GM19328 (cell line): ENCODE measurements around the gene NAA15.
"Not testable (repeated sequence)": the region's sequence is repeated elsewhere in the genome, so short reads cannot be mapped to it uniquely, and the experiment has no call there.

Source experiments
- ATAC-seq: cut with Tn5 transposase; IDR thresholded peaks from one replicate; pipeline ENCODE4 v1.9.1; 2021; ENCODE audit warnings: mild to moderate bottlenecking, moderate library complexity; ENCODE audit not compliant: unreplicated experiment

The NAA15 gene

DNA sequence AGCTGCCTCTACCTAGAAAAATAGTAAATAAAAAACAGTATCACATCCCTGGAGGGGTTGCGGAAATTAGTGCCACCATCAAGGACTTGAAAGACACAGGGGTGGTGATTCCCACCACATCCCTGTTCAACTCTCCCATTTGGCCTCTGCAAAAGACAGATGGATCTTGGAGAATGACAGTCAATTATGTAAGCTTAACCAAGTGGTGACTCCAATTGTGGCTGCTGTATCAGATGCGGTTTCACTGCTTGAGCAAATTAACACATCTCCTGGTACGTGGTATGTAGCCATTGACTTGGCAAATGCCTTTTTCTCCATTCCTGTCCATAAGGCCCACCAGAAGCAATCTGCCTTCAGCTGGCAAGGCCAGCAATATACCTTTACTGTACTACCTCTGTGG lies 143.6 kb downstream of the NAA15 start:
- ATAC-seq: not testable (repeated sequence)

DNA sequence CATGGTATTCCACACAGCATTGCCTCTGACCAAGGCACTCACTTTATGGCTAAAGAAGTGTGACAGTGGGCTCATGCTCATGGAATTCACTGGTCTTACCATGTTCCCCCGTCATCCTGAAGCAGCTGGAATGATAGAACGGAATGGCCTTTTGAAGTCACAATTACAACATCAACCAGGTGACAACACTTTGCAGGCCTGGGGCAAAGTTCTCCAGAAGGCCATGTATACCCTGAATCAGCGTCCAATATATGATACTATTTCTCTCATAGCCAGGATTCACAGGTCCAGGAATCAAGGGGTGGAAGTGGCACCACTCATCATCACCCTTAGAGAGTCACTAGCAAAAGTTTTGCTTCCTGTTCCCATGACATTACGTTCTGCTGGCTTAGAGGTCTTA lies 145.8 kb downstream of the NAA15 start:
- not testable (repeated sequence) for ATAC-seq

DNA sequence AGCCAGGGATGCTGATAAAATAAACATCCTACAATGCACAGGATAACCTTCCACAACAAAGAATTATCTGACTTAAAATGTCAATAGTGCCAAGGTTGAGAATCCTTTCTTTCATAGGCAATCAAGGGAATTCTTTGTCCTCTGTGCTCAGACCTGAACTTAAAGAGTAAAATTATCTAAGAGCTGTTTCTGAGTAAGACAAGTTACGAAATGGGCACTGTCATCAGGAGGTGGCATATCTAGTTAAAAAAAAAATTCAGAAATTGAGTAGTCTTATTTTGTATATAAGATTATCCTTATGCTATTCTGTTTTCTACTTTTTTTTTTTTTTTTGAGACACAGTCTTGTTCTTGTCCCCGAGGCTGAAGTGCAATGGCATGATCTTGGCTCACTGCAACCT lies 149.3 kb downstream of the NAA15 start:
- ATAC-seq: no peak

DNA sequence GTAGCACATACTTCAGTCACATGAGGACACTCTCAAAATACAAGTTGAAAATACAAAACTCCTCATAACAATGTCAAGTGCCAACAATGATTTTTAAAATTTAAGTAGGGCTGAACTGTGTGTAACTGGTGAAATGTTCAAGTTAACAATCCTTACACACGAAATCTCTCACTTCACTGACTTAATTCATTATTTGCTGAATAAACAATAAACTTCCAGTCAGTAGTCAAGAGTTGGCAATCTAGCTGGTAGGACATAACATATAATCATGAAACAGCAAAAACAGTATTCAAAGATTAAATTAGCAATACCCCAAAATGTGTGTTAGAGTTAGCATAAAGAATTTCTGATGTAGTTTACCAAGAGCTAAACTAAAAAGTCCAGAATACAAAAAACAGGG lies 150.7 kb downstream of the NAA15 start:
- no peak for ATAC-seq

GRCh38 chr4:139453041-139453370 lies 151.7 kb downstream of the NAA15 start:
- ATAC-seq: peak; percentile 41

DNA sequence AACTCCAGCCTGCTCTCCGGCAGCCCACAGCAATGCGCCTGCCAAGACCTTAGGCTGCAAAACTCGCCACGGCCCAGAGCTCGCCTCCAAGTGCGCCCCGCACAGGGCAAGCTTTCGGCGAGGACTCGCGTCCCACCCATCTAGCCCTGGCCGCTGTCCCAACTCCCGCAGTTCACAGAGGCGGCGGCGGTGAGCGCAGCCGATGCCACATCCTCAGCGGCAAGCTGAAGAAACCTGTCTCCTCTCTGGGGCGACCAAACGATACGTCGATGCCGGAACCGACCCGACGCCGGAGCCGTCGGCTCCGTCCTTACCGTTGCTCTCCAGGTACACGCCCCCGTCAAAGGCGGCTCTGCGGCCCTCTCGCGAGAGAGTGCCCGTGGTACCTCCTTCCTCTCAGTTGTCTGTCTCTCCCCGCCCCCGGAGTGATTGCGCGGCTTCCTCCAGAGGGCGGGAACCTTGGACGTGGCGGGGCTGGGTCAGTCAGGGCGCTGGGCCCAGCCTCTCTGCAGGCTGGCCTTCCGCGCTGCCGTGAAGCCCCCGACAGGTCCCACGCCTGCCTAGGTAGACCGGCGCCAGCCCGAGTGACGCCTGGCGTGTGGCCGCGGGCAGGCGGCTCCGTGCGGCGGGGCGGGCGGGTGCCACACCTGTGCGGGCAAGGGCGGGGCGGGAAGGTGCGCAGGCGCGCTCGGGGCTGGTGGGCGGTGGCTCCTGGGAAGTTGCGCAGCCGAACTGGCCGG lies 152.2 kb downstream of the NAA15 start:
- peak; percentile 87 for ATAC-seq

DNA sequence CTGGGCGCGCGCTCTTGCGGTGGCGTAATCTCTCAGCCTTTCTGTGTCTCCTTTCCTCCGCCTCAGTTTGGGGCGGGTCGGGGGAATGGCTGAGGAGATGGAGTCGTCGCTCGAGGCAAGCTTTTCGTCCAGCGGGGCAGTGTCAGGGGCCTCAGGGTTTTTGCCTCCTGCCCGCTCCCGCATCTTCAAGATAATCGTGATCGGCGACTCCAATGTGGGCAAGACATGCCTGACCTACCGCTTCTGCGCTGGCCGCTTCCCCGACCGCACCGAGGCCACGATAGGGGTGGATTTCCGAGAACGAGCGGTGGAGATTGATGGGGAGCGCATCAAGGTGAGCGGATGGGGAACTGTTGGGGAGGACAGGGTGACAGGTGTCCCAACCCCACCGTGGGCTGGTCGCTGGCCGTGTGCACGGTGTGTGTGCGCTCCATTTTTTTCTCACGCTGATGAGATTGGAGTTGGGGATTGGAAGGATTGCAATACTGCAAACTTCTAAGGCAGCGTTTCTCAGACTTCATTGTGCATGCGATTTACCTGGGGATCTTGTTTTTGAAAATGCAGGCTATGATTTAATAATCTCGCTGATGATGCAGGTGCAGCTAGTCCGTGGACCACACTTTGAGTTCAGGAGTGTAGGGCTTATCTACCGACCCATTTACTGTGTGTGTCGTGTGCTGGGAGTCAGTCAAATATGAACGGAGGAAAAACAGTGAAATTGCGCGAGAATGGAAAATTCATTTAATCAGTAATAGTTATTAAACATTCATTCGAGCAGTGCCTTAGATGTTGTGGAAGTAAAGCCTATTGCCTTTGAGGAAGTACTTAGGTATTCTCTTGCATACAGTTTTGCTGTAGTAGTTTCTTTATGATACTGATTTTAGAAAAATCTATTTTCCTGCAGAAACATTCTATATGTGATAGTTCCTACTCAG lies 153.1 kb downstream of the NAA15 start, which contains the start of gene RAB33B:
Gene RAB33B (plus strand): TSS at position 11 of the 935 bp plus-strand sequence. CDS start 75 bp downstream, at position 86.
- peak; percentile 3 for ATAC-seq

DNA sequence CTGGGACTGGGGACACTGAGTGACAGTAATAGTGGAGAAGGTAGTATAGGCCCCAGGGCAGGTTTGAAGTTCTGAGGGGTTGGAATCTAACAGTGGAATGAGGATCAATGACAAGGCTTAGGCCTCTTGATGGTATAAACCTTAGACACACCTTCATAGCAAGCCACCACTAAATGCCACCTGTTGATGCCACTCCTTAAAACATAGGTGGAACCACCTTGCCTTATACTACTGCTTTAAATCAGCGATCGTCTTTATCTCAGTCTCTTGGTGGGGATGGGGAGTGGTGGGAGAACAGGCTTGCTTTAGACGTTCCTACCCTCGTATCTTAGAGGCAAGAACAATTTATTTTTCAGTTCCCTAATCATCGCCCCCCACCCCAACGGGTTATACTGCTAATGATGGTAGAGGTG lies 153.8 kb downstream of the NAA15 start:
- no peak for ATAC-seq

DNA sequence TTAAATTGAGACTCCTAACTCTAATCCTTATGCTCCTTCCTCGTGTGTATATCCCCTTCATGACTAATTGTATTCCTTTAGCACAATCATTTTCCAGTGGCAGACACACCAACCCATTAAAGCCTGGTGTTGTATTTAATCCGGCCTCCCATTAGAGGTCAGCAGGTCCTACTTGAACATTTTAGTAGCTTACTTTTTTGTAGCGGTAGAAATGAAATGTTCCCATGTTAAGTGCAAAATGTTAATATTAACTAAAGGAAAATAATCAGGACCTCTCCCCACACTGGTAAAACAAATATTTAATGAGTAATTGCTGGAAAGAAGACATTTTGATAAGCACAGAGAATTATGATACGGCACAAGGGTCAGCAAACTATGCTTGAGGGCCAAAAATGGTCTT lies 156.0 kb downstream of the NAA15 start:
- ATAC-seq: no peak

GRCh38 chr4:139458543-139458942 lies 157.2 kb downstream of the NAA15 start:
- no peak for ATAC-seq

DNA sequence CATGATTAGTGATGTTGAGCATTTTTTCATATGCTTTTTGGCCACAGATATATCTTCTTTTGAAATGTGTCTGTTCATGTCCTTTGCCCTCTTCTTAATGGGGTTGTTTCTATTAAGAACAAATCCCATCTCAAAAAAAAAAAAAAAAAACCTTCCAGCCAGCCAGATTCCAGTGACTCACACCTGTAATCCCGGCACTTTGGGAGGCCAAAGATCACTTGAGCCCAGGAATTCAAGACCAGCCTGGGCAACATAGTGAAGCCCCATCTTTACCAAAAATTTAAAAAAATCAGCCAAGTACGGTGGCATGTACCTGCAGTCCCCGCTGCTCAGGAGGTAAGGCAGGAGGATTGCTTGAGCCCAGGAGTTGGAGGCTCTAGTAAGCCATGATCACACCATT lies 157.7 kb downstream of the NAA15 start:
- ATAC-seq: no peak

GRCh38 chr4:139460565-139460964 lies 159.3 kb downstream of the NAA15 start:
- no peak for ATAC-seq

DNA sequence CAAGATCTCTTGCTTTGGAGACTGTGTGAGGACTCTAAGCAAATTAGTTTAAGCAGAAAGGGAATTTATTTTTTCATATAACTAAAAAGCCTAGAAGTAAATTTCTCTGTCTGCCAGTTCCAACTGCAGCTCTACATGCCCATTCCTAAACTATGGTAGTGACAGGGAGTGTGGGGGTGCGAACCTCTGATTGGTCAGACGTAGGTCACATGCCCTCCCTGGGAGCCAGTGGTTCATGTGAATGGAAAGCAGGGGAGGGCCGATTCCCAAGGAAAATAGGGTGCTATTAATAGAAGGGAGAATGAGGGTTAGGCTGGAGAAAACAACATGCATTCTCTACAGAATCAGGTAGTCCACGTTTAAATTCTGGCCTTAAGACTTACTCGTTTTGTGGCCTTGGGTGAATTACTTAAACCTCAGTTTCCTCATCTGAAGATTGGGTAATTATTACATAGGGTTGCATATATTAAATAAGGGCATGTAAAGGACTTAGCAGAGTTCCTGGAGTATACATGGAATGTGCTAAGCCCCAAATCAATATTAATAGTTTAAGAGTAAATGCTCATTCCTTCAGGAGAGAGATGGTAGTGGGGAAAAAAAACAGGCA lies 159.8 kb downstream of the NAA15 start:
- no peak for ATAC-seq

DNA sequence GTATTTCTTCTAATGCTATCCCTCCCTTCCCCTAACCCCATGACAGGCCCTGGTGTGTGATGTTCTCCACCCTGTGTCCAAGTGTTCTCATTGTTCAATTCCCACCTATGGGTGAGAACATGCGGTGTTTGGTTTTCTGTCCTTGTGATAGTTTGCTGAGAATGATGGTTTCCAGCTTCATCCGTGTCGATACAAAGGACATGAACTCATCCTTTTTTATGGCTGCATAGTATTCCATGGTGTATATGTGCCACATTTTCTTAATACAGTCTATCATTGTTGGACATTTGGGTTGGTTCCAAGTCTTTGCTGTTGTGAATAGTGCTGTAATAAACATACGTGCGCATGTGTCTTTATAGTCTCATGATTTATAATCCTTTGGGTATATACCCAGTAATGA lies 163.2 kb downstream of the NAA15 start:
- not testable (repeated sequence) for ATAC-seq

GRCh38 chr4:139465922-139466321 lies 164.6 kb downstream of the NAA15 start:
- ATAC-seq: no peak

- not testable (repeated sequence) for ATAC-seq
These were observed 167.5 kb downstream of the NAA15 start for GRCh38 chr4:139468756-139469155.

DNA sequence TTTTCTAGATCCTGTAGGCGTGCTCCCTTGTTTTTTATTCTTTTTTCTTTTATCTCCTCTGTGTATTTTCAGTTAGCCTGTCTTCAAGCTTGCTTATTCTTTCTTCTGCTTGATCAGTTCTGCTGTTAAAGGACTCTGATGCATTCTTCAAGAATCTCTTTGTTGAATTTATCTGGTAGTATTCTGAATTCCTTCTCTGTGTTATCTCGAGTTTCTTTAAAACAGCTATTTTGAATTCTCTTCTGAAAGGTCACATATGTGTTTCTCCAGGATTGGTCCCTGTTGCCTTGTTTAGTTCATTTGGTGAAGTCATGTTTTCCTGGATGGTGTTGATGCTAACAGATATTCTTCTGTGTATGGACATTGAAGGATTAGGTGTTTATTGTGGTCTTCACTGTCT lies 167.9 kb downstream of the NAA15 start:
- no peak for ATAC-seq
